Embryonic facial prominence (tissue), 1 donor: ENCODE results near the gene MAGEF1.
A peak's percentile ranks its signal among the peaks of the same experiment; 100 is the strongest.

Source experiments
- DNase-seq: peaks from one replicate; pipeline ENCODE4 v3.0.0-alpha.2; 2016; ENCODE audit errors: extremely low spot score

Gene MAGEF1, protein sequence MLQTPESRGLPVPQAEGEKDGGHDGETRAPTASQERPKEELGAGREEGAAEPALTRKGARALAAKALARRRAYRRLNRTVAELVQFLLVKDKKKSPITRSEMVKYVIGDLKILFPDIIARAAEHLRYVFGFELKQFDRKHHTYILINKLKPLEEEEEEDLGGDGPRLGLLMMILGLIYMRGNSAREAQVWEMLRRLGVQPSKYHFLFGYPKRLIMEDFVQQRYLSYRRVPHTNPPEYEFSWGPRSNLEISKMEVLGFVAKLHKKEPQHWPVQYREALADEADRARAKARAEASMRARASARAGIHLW

DNA sequence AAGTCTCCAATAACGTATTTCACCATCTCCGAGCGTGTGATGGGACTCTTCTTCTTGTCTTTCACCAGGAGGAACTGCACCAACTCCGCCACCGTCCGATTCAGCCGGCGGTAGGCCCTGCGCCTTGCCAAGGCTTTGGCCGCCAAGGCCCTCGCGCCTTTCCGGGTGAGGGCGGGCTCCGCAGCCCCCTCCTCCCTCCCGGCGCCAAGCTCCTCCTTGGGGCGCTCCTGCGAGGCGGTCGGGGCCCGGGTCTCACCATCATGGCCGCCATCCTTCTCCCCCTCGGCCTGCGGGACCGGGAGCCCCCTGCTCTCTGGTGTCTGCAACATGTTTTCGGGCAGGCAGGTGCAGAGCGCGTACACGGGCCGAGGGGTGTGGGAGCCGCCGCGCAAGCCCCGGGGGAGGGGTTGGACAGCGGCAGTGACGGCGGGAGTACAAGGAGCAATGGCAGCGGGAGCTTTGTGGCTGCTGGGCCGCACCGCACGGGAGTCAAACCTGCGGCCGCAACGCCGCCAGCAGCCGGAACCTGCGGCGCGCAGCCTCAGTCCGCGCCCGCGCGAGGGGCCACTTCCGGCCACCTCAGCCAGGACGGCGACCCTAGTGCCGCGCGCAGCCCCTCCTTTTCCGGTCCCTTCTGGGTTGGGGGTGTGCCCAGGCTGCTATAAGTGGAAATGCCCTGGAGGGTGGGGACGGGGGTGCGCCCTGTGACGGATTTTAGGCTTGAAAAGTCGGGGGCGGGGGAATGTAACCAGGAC is at the start of gene MAGEF1:
Gene MAGEF1, minus strand, starts transcription at position 572 of the 755 bp plus-strand sequence. Its CDS starts 243 bp downstream, at position 329.
- no peak for DNase-seq

DNA sequence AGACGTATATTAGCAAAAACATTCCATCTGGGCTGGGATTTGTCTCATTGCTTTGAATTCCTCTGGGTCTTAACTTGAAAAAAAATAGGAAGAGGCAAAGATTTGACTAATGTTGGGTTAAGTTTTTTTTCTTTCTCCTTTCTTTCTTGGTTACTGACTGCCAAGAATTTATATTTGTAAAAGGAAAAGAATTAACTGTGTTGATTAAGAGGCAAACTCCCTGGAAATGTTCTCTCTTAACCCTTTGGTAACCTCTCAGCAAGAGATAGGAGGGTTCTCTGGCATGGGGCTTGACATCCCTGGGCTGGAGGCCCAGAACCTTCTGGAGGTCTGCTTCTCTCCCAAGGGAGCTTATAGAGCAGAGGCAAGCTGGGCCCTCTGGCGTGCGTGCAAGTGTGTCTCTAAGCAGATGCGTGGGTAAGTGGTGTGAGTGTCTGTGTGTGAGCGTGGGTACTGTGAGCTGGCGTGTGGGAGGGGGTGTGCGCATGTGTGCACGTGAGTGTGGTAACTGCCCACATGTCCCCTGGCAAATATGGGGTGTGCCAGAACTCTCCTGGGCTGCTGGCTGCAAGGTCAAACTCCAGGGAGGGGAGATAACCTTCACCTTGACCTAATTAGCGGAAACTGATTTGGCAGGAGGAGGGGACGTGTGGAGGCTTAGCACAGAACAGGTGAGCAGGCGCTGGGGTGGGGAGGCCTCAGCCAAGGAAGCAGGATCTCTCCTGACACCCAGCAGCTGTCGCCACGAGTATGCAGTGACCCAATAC is 49.4 kb upstream of the MAGEF1 start:
- DNase-seq = peak; percentile 83

DNA sequence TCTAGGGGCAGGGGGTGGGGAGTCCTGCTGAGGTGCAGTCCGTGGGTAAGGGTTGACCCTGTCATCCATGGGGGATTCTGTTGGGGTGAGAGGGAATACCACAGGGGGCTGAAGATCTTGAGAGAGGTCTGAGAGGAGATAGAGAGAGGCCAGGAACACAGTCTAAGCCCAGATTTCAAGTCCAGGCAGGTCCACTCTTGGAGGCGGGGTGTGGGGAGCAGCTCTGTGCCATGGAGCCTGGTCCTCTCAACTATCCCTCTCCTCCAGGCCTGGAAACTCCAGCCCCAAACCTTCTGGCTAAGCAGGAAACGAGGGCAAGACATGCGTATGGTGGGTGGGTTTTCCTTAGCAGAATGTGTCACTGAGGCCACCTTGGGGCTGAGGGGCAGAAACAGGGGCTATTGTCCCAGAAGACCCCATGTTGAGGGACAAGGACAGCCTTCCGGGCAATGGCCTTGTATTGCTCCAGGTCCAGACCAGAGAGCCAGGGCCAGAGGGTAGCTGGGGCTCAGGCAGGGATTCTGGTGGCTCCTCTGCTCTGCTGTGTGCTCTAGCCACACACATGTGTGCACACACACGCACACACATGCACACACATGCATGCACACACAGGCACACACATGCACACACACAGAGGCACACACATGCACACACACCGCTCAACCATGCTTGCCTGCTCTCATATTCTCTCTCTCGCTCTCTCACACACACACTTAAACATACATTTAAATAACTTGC is 48.6 kb upstream of the MAGEF1 start:
- no peak for DNase-seq

DNA sequence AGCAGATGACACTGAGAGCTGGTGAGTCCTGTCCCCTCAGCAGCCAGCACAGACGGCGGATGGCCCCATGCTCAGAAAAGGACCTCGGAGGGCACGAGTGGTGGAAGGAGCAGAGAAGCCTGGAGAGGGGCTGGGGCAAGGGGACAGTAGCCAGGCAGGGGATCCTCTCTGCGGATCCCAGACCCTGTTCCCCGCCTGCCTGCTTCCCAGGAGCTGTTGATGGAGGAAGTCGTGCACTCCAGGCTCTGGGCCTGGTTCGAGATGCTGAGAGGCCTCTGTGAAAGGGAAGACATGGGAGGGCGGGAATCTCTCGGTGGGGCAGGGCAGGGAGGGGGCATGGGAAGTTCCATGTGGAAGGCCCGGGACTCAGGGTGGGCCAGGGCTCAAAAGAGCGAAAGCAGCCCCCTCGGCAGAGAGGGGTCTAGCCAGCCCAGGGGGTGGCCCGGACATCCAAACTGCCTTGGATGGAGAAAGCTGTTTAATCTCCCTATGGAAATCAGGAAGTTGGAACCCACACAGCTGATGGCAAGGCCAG is 47.9 kb upstream of the MAGEF1 start:
- DNase-seq = no peak

DNA sequence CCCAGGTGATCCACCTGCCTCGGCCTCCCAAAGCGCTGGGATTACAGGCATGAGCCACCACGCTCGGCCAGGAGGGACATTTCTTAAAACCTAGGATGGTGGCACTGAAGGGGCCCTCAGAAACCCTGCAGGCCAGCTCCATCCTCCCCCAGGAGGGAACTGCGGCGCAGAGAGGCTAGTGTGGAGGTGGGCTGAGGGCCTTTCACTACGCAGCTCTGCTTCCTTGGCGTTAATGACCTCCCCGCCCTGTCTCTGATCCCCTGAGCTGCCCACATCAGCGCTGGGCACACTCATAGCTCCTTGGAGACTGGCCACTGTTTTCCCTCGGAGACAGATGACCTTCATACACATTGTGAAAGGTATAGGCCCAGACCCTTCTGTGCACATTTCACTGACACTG is 46.2 kb upstream of the MAGEF1 start:
- DNase-seq = no peak

DNA sequence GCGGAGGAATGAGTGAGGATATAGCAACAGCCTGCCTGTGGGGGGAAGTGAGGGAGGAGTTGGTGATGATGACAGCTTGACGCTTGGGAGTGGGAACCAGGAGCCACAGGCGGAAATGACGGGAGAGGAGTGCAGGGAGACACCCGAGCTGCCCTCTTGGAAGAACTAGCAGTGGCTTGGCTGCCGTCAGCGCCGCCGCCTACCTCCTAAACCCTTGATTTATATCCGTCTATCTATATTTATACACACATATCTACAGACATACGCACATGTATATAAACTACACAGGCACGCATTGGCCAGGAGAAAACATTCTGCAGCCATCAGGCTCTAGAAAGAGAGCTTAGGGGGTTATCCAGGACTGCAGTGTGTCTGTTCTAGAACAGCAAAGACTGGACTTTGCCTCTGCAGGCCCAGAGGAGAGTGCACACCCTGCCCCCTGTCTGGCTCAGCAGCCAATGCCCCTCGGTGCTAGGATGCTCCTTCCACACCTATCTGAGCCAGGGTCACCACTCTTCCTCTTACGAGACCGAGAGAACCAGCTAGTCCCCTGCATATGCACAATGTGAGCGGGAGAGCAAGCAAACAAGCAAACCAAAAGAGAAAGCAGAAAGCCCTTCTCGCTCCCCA is 45.3 kb upstream of the MAGEF1 start:
- peak; percentile 80 for DNase-seq

DNA sequence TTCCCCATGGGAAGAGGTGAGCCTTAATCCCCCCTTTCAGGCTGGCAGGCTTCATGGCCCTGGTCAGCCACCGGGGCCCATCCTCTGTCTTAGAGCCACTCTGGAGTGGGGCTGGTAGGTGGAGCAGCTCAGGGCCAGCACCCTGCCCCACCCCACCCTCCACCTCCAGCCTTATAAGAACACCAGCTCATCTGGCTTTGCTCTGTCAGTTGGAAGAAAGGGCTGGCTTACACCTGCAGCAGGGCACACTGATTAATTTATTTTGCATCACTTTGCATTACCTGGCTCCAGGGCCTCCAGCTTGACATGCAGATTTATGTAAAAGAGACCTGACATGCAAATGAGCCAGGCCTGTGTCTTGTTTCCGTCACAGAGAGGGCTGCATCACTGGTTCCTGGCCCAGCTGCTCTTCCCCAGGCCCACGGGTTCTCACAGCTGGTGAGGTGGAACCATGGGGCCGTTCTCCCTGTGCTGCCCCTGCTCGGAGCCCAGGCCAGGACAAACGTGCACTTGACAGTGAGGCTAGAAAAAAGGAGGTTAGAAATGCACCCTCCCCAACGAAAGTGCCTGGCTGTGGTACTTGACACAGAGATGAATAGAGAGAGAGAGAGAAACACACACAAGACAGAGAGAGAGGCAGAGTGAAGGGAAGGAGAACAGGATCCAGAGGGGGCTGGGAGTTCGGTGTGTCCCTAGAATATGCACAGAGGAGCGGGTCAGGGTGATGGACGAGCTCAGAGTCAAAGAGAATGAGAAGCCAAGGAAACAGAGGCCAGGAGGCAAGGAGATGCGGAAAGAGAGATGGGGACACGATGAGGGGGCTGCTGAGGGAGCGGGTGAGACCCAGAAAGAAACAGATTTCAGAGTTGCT is 44.5 kb upstream of the MAGEF1 start:
- no peak for DNase-seq

DNA sequence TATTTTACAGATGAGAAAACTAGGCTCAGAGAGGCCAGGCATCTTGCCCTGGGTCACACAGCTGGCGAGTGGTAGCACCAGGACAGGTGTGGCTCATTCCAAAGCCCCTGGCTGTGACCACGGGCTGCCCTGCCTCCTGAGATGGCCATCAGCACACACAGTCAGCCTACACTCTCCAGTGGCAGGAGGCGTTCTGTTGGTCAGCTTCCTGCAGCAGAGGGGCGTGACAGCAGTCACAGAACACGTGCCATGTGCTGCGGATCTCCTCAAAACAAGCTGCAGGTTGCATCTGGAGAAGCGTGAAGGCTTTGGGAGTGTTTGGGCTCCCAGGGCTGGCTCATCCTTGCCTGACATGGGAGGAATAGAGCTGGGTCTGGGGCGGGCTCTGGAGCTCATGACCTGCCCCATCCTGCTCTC is 43.5 kb upstream of the MAGEF1 start:
- DNase-seq = no peak

DNA sequence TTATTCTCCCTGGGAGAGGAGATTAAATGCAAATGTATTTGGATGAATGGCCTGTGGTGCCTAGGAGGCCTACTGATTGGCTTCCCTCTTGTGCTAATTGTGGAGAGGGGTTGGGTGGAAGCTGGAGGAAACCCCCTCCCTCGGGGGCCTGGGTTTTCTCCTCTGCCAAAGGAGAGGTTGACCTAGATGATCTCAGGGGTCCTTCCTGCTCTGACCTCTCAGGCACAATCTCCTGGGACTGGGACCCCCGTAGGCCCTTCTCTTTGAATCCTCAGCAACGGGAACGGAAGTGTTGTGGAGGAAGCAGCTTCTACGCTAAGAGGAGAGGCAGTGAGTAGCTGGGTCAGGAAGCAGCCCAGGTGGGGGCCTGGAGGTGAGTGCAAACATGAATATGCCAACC is 40.5 kb upstream of the MAGEF1 start:
- no peak for DNase-seq

DNA sequence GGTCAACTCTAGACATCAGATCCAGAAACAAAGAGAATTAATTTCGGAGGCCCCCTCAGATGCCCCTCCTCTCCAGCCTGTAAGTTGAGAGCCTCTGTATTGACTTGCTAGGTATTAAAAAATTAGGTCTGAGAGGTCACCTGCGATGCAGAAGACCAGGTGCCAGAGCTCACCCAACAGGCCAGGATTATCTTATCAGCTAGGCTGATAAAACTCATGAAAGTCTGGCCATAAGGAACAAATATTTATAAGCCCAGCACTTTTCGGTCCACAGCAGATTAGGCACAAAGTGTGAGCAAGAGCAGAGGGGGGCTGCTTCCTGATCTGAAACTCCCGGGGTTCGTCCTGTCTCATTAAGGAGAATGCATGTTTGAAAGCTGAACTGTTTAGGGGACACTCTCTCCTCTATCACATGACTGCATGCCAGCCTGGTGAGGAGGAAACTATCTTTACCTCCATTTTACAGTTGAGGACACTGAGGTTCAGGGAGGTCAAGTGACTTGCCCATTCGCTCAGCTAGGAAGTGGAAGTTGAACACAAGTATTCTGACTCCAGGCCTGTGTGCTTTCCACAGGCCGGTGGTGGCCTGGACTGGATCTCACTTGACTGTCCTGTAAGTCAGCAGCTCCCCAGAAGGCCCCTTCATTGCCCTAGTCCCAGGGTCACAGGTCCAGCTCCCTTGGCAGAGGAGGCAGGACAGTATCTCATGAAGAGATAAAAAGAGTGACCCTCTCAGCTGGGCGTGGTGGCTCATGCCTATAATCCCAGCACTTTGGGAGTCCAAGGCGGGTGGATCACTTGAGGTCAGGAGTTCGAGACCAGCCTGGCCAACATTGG is 39.6 kb upstream of the MAGEF1 start:
- DNase-seq = no peak

DNA sequence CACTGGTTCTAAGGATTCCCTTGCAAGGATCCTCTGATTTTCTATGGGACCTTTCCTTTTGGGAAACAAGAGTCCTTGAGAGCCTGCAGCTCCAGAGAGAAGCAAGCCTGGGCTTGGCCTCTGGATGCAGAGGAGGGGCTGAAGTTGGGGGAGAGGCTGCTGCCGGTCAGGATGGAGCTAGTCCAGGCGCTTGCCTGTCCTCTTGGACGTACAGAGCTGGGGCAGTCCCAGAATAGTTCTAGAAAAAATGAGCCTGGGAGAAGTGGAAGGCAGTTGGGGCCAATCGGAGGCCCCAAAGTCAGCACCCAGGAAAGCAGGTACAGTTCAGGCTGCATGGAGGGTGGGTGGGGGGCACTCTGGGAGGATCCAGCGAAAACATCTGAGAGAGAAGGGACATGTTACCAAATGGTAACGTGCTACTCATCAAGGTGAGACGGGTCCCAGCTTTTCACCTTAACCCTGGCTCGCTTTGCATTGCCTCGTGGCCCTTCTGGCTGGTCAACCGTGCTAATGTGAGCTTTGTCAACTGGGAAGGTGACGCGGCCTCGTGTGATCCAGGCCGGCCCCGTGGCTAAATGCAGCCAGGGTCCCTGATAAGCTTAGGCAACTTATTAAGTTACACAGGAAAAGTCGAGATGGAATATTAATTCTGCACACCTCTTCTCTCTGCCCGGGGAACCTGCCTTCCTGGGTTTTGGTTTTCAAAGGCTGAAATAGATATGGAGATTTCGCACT is 38.7 kb upstream of the MAGEF1 start:
- no peak for DNase-seq

DNA sequence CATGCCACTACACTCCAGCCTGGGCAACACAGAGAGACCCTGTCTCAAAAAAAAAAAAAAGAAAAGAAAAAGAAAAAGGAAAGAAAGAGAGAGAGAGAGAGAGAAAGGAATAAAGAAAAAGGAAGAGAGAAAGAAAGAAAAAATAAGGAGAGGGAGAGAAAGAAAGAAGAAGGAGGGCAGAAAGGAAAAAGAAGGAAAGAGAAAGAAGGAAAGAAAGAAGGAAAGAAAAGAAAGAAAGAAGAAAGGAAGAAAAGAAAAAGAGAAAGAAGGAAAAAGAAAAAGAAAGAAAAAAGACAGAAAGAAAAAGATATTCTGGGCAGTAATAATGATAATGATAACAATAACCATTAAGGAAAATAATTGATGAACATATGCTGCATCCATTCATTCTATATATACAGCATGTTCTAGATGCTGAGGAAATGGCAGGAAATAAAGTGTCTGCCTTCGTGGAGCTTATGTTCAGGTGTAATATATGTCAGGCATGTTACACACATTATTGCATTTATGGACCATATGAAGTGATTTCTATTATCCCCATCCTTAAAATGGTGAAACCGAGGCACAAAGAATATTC is 37.4 kb upstream of the MAGEF1 start:
- DNase-seq = no peak

DNA sequence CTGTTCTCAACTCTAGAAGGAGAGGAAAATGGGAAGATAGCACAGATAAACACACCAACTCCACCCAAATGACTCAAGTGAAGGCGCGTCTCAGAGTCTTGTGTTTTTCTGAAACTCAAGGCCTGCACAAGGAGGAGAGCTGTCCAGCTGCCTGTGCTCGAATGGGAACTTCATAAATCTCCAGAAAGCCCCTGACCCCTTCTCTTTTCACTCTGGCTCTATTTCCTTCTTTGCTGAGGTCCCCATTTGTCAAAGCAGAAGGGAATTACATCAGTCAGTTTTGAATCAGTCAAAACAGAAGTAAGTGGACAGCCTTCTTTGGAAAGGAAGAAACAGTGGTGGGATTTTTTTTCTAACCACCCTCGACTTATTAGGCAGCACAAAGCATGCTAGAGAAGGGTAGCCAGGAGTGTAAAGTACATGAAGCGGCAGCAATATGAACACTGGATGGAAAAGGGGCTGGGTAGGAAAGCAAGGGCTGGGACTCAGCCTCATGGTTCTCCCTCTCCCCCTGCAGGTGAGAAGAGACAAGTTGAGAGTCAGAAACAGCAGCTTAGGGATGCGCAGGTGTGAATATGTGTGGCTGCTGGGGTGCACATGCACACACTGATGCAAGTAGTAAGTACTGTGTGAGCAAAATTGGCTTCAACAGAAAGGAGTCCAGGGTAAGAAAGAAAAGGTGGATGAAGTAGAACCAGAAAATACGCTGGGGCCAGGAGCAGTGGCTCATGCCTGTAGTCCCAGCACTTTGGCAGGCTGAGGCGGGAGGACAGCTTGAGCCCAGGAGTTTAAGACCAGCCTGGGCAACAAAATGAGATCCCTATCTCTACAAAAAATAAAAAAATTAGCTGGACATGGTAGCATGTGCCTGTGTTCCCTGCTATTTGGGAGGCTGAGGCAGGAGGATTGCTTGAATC is 36.6 kb upstream of the MAGEF1 start:
- no peak for DNase-seq

DNA sequence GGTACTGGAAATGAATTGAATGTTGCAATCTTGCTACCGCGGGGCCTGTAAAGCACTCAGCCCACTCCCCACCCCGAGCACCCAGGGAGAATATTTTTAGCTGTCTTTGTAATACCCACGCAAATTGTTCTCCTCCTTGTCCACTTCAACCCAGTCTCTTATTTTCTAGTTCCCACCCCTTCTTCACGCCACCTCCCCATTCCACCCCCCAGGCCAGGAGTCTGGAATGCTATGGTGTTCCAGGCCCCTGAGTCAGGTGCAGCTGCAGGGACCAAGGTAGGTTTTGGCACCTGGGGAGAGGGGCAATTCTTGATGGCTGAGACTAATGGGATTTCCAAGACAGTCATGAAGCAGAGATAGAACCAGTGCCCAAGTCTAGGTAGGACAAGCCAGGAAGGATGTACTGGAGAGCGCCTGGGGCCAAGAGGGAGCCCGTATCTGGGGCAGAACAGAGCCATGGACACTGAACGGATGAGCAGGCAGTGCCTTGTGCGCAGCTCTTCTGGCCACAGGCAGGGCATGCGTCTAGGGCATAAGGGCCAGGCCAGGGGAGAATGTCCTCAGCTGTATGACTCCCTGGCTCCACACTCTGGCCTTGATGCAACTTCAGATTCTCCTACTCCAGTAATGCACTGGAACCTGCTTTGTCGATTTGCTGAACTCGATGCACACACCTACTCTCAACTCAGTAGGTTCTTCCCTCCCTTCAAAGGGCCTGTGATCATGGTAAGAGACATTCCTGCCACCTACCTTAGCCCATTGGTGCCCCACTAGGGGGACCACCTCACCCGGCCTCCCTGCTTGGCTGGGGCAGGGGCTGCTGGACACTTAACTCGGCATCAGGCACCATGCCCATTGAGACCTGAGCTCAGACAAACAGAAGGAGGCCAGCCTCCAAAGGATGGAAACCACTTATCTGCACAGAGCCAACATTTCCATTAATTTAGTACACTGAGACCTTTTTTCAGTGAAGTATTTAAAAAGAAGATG is 34.6 kb upstream of the MAGEF1 start:
- no peak for DNase-seq

DNA sequence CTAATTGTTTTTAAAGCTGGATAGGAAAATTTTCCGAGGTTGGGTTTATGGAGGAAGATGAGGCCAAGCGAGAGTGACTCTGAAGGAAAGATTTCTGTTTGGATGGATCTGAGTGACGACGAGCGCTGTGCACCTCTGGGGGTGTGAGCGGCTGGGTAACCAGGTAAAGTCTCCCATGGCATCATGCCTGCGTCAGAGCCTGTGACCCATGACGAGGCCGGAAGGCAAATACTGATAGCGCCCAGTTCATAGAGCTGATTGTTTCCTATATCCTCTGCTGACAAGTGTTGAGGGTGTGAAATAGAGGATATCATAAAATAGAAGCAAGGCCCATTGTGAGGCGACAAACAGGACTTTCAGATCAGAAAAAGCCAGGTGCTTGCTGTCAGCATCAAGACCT is 33.7 kb upstream of the MAGEF1 start:
- no peak for DNase-seq

DNA sequence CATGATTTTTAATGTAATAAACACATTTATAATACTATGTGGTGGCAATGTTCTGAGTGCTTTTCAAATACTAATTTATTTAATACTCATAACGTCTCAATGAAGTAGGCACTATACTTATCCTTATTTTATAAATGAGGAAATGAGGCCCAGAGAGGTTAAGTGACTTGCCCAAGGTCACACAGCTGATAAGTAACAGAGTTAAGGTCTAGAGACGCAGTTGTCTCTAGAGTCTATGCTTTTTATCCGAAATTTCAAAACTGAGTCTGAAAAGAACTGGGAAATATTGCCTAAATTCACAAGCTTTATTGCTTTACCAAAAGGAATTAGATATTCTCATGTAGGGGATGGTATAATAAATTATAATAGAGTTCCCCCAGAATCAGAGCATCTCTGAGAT is 31.4 kb upstream of the MAGEF1 start:
- no peak for DNase-seq
